PC-3 (cell line): Measurements from ENCODE around the gene MXD1. TPM values are rescaled to one million over a fixed set of nuclear protein-coding genes. Genes with fewer than 3 reads are reported as not detected.

Source experiments
- ATAC-seq: fragments of 200-7000 bp; cut with Tn5 transposase; 2 replicates; pipeline ENCODE4 v1.9.1; 2020; ENCODE audit warnings: mild to moderate bottlenecking, moderate library complexity
- BruUV-seq: library from RNA; stranded (reverse); fragments of 400-500 nt; replicated peaks from 2 replicates; lab custom pipeline; 2021; lab: Mats Ljungman, UMichigan
- CTCF ChIA-PET: fragments of 300-600 bp; sonication (Branson Sonifier 250); formaldehyde crosslinking; loops from one replicate; lab custom pipeline; 2022; ENCODE audit warnings: antibody characterized with exemption; lab: Charles Lee
- POLR2A ChIA-PET: fragments of 300-600 bp; sonication (Branson Sonifier 250); formaldehyde crosslinking; loops from one replicate; lab custom pipeline; 2022; ENCODE audit warnings: antibody characterized with exemption; ENCODE audit not compliant: unreplicated experiment; lab: Charles Lee
- DNase-seq: peaks from one replicate; pipeline ENCODE4 v3.0.0-alpha.2; 2015
- H2AFZ ChIP-seq: fragments of 300-600 bp; sonication (generic); 2 replicates; pipeline ENCODE4 v1.6.0; 2016; ENCODE audit warnings: antibody characterized with exemption, low read length
- H3F3A ChIP-seq: fragments of 300-600 bp; sonication (generic); one replicate; pipeline ENCODE4 v1.6.0; 2017; ENCODE audit warnings: antibody characterized with exemption, low read length, control low read depth, mild to moderate bottlenecking; ENCODE audit not compliant: unreplicated experiment
- H3K27ac ChIP-seq: fragments of 300-600 bp; sonication (generic); 2 replicates; pipeline ENCODE4 v1.5.1; 2016; ENCODE audit warnings: mild to moderate bottlenecking, low read length
- H3K27me3 ChIP-seq: fragments of 300-600 bp; sonication (generic); 2 replicates; pipeline ENCODE4 v1.6.1; 2016; ENCODE audit warnings: low read length, mixed read lengths
- H3K36me3 ChIP-seq: fragments of 300-600 bp; sonication (generic); 2 replicates; pipeline ENCODE4 v1.6.1; 2016; ENCODE audit warnings: low read depth, mixed run types, low read length, mixed read lengths
- H3K4me1 ChIP-seq: fragments of 300-600 bp; sonication (generic); 2 replicates; pipeline ENCODE4 v1.5.1; 2016; ENCODE audit warnings: low read length; ENCODE audit not compliant: insufficient read depth
- H3K4me2 ChIP-seq: fragments of 300-600 bp; sonication (generic); 2 replicates; pipeline ENCODE4 v1.6.0; 2016; ENCODE audit warnings: low read length
- H3K4me3 ChIP-seq: fragments of 300-600 bp; sonication (generic); 2 replicates; pipeline ENCODE4 v1.5.1; 2016; ENCODE audit warnings: mild to moderate bottlenecking, low read length, mixed read lengths
- H3K79me2 ChIP-seq: fragments of 300-600 bp; sonication (generic); 2 replicates; pipeline ENCODE4 v1.6.1; 2017; ENCODE audit warnings: low read length, mixed read lengths
- H3K9ac ChIP-seq: fragments of 300-600 bp; sonication (generic); 2 replicates; pipeline ENCODE4 v1.6.0; 2016; ENCODE audit warnings: mild to moderate bottlenecking, low read length
- H3K9me2 ChIP-seq: fragments of 300-600 bp; sonication (generic); replicated peaks from 2 replicates; pipeline ENCODE4 v1.6.1; 2016; ENCODE audit warnings: mixed run types, low read length, mixed read lengths
- H3K9me3 ChIP-seq: fragments of 300-600 bp; sonication (generic); 2 replicates; pipeline ENCODE4 v1.6.1; 2016; ENCODE audit warnings: low read length, mixed read lengths
- H4K20me1 ChIP-seq: fragments of 300-600 bp; sonication (generic); 2 replicates; pipeline ENCODE4 v1.6.1; 2016; ENCODE audit warnings: low read length, mixed read lengths
- EZH2 ChIP-seq: fragments of 300-600 bp; sonication (generic); IDR thresholded peaks from one replicate; pipeline ENCODE4 v1.6.1; 2017; ENCODE audit warnings: antibody characterized with exemption, mild to moderate bottlenecking, low read length; ENCODE audit not compliant: unreplicated experiment
- EZH2phosphoT487 ChIP-seq: fragments of 300-600 bp; sonication (generic); IDR thresholded peaks from 2 replicates; pipeline ENCODE4 v1.6.1; 2018; ENCODE audit warnings: mild to moderate bottlenecking, antibody characterized with exemption, low read length, borderline replicate concordance
- intact Hi-C: fragments of 100-400 bp; cut with micrococcal nuclease; formaldehyde crosslinking; loops from 2 replicates; pipeline ENCODE4 v1.9.0; 2023
- total RNA-seq: library from RNA; depleted of rRNA; stranded (reverse); fragments of >200 nt; gene quantifications from 2 replicates; pipeline ENCODE4 v1.2.3, GENCODE V29; 2014
- TF ChIP-seq, protein P1 (sequence below): fragments of 300-600 bp; sonication (generic); conservative IDR thresholded peaks from 2 replicates; pipeline ENCODE4 v1.5.1; 2017; ENCODE audit warnings: antibody characterized with exemption, low read depth, mild to moderate bottlenecking, low read length

The MXD1 gene
- total RNA-seq, 1 experiment from 2014 or later, result 6.8 TPM

DNA sequence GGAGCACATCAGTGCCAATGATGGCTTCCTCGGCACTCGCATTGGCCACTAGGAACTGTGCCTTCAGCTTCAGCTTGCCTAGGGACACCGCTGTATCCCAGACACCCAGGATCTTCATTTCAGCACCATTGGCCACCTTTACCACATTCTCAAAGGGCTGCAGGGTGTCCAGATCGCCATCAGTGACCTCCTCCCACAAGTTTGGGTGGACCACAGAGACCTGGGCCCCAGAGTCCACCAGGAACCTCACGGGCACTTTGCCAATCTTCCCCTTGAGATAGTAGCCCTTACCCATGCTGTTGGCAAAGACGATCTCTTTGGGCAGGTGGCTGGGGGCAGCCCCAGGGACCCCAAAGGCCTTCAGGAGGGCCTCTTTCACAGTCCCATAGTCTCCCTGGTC, 45.9 kb downstream of the MXD1 start:
- TF ChIP-seq EZH2phosphoT487 (no peak), EZH2 (no peak)
- TF ChIP-seq, protein P1, sequence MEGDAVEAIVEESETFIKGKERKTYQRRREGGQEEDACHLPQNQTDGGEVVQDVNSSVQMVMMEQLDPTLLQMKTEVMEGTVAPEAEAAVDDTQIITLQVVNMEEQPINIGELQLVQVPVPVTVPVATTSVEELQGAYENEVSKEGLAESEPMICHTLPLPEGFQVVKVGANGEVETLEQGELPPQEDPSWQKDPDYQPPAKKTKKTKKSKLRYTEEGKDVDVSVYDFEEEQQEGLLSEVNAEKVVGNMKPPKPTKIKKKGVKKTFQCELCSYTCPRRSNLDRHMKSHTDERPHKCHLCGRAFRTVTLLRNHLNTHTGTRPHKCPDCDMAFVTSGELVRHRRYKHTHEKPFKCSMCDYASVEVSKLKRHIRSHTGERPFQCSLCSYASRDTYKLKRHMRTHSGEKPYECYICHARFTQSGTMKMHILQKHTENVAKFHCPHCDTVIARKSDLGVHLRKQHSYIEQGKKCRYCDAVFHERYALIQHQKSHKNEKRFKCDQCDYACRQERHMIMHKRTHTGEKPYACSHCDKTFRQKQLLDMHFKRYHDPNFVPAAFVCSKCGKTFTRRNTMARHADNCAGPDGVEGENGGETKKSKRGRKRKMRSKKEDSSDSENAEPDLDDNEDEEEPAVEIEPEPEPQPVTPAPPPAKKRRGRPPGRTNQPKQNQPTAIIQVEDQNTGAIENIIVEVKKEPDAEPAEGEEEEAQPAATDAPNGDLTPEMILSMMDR, result no peak
- Histone ChIP-seq H4K20me1 (no peaks in the 10 kb centered on the region), H3K4me2 (no peak overlapping the region), H3K27me3 (no peaks in the 10 kb centered on the region), H3K27ac (no peak overlapping the region), H2AFZ (no peak overlapping the region), H3K9ac (no peak overlapping the region), H3K4me3 (no peak overlapping the region), H3K36me3 (no peaks in the 10 kb centered on the region), H3K9me3 (no peaks in the 10 kb centered on the region), H3K79me2 (no peaks in the 10 kb centered on the region), H3F3A (no peaks in the 10 kb centered on the region), H3K4me1 (peaks cover 3% of the 10 kb centered on the region; the same call in 1 of the 2 replicates), H3K9me2 (no peaks in the 10 kb centered on the region)
- ATAC-seq, result no peak
- no peak for DNase-seq
- intact Hi-C loops, result no loop called here
- CTCF ChIA-PET, result no interaction called here
- POLR2A ChIA-PET, result no interaction called here
- no TSS peak for BruUV-seq

DNA sequence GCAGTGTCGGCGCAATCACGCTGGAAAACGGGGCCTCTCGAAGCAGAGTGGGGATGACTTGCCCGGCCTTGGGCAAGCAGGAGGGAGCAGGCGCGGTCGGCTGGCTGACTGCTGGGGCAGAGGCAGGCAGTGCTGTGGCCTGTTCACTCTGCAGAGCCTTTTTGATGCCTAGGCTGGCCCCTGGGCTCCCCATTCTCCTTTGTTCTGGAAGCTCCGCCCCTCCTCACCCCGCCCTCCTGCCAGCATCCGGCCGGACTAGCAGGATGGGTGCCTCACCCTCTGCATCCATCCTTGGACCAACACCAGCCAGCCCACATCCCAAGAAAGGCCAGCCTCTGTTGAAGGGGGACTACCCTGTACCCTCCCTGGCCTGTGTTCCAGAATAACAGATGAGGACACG, 46.6 kb downstream of the MXD1 start, which contains the start of gene ASPRV1:
ASPRV1 (minus strand) TSS at position 136 of the 400 bp plus-strand sequence. CDS start 195 bp downstream, outside the sequence.
- Histone ChIP-seq H3K4me2 (no peak within 1 kb of the TSS), H3K27me3 (no peaks in the 10 kb centered on the region), H3K9me2 (no peaks in the 10 kb centered on the region), H4K20me1 (no peaks in the 10 kb centered on the region), H2AFZ (no peak within 1 kb of the TSS), H3K4me1 (peaks cover 9% of the 10 kb centered on the region), H3K9me3 (no peaks in the 10 kb centered on the region), H3F3A (no peaks in the 10 kb centered on the region), H3K27ac (no peak within 1 kb of the TSS), H3K79me2 (no peaks in the 10 kb centered on the region), H3K36me3 (no peaks in the 10 kb centered on the region), H3K4me3 (no peak within 1 kb of the TSS), H3K9ac (no peak within 1 kb of the TSS)
- ATAC-seq (no peak), DNase-seq (no peak)
- BruUV-seq, result no TSS peak
- POLR2A ChIA-PET, result no interaction called here
- intact Hi-C loops, result no loop called here
- CTCF ChIA-PET, result no interaction called here
- TF ChIP-seq, protein P1, result no peak
- TF ChIP-seq EZH2phosphoT487 (no peak), EZH2 (no peak)

DNA sequence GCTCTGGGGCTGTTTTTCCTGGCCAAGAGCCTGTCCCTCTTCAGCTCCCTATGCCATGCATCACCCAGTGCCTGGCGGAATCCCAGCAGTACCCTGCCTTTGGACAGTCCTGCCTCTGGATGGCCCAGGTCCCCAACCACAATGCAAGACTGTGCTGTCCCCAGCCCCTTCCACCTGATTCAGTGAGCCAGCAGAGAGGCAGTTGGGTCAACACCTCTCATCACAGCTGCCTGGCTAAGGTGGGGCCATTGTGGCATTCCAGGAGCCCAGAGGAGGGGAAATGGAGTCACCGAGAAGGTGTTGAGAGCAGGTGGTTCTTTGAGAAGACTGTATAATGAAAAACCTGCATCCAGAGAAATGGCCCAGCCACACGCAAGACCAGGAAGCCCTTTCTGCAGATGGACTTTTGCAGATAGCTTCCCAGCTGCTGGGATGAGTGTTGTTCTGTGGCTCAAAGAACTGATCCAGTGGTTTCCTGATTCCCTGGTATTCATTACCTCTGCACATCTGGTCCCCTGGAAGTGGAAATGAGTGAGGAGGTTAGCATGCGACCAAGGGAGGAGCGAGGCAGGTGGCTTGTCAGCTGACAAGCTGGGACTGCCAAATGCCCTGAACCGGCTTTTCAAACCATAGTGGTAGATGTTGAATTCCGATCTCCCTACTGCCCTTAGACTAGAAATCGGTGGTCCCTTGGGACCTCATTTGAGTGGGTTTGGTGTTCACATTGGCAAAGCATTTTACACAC, 48.2 kb downstream of the MXD1 start:
- no peak for ATAC-seq
- no peaks in the 10 kb centered on the region for H3F3A ChIP-seq
- no peak overlapping the region for H3K4me3 ChIP-seq
- H3K9me3 ChIP-seq, result no peaks in the 10 kb centered on the region
- BruUV-seq, result no TSS peak
- ChIA-PET POLR2A (no interaction called here), CTCF (no interaction called here)
- H3K27me3 ChIP-seq, result no peaks in the 10 kb centered on the region
- H3K9me2 ChIP-seq, result no peaks in the 10 kb centered on the region
- TF ChIP-seq, protein P1, result no peak
- TF ChIP-seq EZH2, result no peak
- TF ChIP-seq EZH2phosphoT487, result no peak
- H4K20me1 ChIP-seq, result no peaks in the 10 kb centered on the region
- H3K4me1 ChIP-seq, result peaks cover 13% of the 10 kb centered on the region
- H3K4me2 ChIP-seq, result no peak overlapping the region
- no peak for DNase-seq
- no peak overlapping the region for H3K9ac ChIP-seq
- H3K27ac ChIP-seq, result no peak overlapping the region
- intact Hi-C loops, result no loop called here
- no peak overlapping the region for H2AFZ ChIP-seq
- no peaks in the 10 kb centered on the region for H3K36me3 ChIP-seq
- no peaks in the 10 kb centered on the region for H3K79me2 ChIP-seq
